ENCODE results near the gene LRRFIP1. TPM values are rescaled to one million over a fixed set of nuclear protein-coding genes. Genes with fewer than 3 reads are reported as not detected.

Gene LRRFIP1
- total and polyA plus RNA-seq, 2 of the 13 experiments (the other 11 are each of a cell fraction or from before 2014, with no cell fraction given), result 15.9 to 40.5 TPM

DNA sequence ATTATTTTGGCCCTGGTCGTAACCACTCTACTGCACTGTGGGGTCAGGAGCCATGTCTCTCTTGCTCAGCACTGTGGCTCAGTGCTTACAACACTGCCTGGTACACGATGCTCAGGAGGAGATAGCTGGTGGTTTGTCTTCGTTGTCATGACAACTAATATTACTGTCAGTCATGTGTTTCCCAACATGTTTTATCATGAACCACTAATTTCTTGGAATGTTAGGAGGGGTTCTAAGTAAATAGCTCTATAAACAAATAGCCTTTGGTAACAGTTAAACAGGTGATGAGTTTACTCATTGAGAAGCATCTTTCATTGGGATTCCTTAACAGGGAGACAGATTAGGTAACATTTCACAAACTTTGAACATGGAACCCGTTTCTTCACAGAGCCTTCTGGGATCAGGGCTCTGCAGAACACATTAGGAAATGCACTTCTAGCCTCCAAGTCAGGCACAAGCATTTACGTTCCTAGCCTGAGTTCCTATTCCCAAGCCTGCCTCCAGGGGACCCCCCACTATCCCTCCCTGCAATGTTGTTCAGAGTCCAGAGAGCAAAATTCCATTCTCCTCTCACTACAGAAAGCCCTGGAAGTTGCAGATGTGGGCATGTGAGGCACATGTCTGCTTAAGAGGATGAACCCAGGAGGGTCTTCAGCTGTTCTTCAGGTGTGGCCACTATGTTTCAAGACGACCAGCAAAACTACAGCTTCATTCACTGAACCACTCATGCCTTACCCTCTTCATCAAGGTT is 164.8 kb downstream of the LRRFIP1 start (continued):
- TF ChIP-seq, protein P1, sequence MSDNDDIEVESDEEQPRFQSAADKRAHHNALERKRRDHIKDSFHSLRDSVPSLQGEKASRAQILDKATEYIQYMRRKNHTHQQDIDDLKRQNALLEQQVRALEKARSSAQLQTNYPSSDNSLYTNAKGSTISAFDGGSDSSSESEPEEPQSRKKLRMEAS (IDR thresholded peaks at IDR 0.05), result peak; percentile 66; the same call in 1 of the 2 replicates
- TF ChIP-seq ZNF256 (CRISPR knock-in tag; conservative IDR thresholded peaks at IDR 0.05), result no peak
- TF ChIP-seq, protein P2, sequence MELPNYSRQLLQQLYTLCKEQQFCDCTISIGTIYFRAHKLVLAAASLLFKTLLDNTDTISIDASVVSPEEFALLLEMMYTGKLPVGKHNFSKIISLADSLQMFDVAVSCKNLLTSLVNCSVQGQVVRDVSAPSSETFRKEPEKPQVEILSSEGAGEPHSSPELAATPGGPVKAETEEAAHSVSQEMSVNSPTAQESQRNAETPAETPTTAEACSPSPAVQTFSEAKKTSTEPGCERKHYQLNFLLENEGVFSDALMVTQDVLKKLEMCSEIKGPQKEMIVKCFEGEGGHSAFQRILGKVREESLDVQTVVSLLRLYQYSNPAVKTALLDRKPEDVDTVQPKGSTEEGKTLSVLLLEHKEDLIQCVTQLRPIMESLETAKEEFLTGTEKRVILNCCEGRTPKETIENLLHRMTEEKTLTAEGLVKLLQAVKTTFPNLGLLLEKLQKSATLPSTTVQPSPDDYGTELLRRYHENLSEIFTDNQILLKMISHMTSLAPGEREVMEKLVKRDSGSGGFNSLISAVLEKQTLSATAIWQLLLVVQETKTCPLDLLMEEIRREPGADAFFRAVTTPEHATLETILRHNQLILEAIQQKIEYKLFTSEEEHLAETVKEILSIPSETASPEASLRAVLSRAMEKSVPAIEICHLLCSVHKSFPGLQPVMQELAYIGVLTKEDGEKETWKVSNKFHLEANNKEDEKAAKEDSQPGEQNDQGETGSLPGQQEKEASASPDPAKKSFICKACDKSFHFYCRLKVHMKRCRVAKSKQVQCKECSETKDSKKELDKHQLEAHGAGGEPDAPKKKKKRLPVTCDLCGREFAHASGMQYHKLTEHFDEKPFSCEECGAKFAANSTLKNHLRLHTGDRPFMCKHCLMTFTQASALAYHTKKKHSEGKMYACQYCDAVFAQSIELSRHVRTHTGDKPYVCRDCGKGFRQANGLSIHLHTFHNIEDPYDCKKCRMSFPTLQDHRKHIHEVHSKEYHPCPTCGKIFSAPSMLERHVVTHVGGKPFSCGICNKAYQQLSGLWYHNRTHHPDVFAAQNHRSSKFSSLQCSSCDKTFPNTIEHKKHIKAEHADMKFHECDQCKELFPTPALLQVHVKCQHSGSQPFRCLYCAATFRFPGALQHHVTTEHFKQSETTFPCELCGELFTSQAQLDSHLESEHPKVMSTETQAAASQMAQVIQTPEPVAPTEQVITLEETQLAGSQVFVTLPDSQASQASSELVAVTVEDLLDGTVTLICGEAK (IDR thresholded peaks at IDR 0.05), result no peak
- TF ChIP-seq, protein P2 (CRISPR knock-in tag; IDR thresholded peaks at IDR 0.05), result no peak
- TF ChIP-seq DMAP1 (CRISPR knock-in tag; IDR thresholded peaks at IDR 0.05), result peak; percentile 59; the same call in 1 of the 2 replicates
- TF ChIP-seq SALL1 (CRISPR knock-in tag; IDR thresholded peaks at IDR 0.05), result peak; percentile 30; the same call in 1 of the 2 replicates
- 0 out of 4 replicates have a peak, but pooled peaks of 1 of the 2 experiments have one; percentile 25 for TF ChIP-seq EP300 (IDR thresholded peaks at IDR 0.05; ENCODE audit: low read depth in 2 of 2, low read length in 2 of 2)
- no peak for TF ChIP-seq EP300 (CRISPR knock-in tag; IDR thresholded peaks at IDR 0.05; ENCODE audit: borderline replicate concordance)
- no peak for TF ChIP-seq SMAD1 (CRISPR knock-in tag; IDR thresholded peaks at IDR 0.05; ENCODE audit: borderline replicate concordance, low read depth)
- TF ChIP-seq, protein P3, sequence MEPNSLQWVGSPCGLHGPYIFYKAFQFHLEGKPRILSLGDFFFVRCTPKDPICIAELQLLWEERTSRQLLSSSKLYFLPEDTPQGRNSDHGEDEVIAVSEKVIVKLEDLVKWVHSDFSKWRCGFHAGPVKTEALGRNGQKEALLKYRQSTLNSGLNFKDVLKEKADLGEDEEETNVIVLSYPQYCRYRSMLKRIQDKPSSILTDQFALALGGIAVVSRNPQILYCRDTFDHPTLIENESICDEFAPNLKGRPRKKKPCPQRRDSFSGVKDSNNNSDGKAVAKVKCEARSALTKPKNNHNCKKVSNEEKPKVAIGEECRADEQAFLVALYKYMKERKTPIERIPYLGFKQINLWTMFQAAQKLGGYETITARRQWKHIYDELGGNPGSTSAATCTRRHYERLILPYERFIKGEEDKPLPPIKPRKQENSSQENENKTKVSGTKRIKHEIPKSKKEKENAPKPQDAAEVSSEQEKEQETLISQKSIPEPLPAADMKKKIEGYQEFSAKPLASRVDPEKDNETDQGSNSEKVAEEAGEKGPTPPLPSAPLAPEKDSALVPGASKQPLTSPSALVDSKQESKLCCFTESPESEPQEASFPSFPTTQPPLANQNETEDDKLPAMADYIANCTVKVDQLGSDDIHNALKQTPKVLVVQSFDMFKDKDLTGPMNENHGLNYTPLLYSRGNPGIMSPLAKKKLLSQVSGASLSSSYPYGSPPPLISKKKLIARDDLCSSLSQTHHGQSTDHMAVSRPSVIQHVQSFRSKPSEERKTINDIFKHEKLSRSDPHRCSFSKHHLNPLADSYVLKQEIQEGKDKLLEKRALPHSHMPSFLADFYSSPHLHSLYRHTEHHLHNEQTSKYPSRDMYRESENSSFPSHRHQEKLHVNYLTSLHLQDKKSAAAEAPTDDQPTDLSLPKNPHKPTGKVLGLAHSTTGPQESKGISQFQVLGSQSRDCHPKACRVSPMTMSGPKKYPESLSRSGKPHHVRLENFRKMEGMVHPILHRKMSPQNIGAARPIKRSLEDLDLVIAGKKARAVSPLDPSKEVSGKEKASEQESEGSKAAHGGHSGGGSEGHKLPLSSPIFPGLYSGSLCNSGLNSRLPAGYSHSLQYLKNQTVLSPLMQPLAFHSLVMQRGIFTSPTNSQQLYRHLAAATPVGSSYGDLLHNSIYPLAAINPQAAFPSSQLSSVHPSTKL (CRISPR knock-in tag; IDR thresholded peaks at IDR 0.05), result peak; percentile 53
- TF ChIP-seq BORCS8-MEF2B (CRISPR knock-in tag; IDR thresholded peaks at IDR 0.05), result peak; percentile 37; the same call in 1 of the 2 replicates
- TF ChIP-seq SNAPC2 (CRISPR knock-in tag; IDR thresholded peaks at IDR 0.05), result no peak
- no peak for TF ChIP-seq FOXM1 (CRISPR knock-in tag; IDR thresholded peaks at IDR 0.05)
- TF ChIP-seq ZNF138 (CRISPR knock-in tag; IDR thresholded peaks at IDR 0.05; ENCODE audit: low read depth), result no peak
- no peak for TF ChIP-seq TBX2 (CRISPR knock-in tag; IDR thresholded peaks at IDR 0.05; ENCODE audit: borderline replicate concordance)
- no peak for TF ChIP-seq ZNF749 (CRISPR knock-in tag; IDR thresholded peaks at IDR 0.05; ENCODE audit: borderline replicate concordance)
- peak; percentile 61 for TF ChIP-seq RAD21 (CRISPR knock-in tag; IDR thresholded peaks at IDR 0.05)

Data from HepG2 (cell line).